Fibroblast of lung (primary cell): ENCODE results near the gene CTTN. TPM values are rescaled to one million over a fixed set of nuclear protein-coding genes. Genes with fewer than 3 reads are reported as not detected.
"Not testable (repeated sequence)": the region's sequence is repeated elsewhere in the genome, so short reads cannot be mapped to it uniquely, and the experiment has no call there.

Experiments
- DNase-seq, 2 donors: peaks; one replicate each; pipeline versions ENCODE4 v3.0.0 to v3.0.0-alpha.2; 2010; ENCODE audit warnings: low read depth in 2 of 2
- H2AFZ ChIP-seq: 2 replicates; pipeline ENCODE4 v1.5.1; 2012; ENCODE audit warnings: low read length, control low read depth, inconsistent platforms
- H3K27ac ChIP-seq: 2 replicates; pipeline ENCODE4 v1.5.1; 2011; ENCODE audit warnings: low read length, control low read depth; ENCODE audit not compliant: insufficient read depth
- H3K27me3 ChIP-seq: 2 replicates; pipeline ENCODE4 v1.5.1; 2011; ENCODE audit warnings: mild to moderate bottlenecking, low read length; ENCODE audit not compliant: control insufficient read depth, insufficient read depth
- H3K36me3 ChIP-seq: 2 replicates; pipeline ENCODE4 v1.5.1; 2011; ENCODE audit warnings: low read length; ENCODE audit not compliant: control insufficient read depth, insufficient read depth
- H3K4me1 ChIP-seq: 2 replicates; pipeline ENCODE4 v1.5.1; 2011; ENCODE audit warnings: low read length; ENCODE audit not compliant: control insufficient read depth, insufficient read depth; ENCODE audit errors: extremely low read depth
- H3K4me2 ChIP-seq: 2 replicates; pipeline ENCODE4 v1.5.1; 2011; ENCODE audit warnings: low read length, control low read depth; ENCODE audit not compliant: insufficient read depth; ENCODE audit errors: extremely low read depth
- H3K4me3 ChIP-seq, 4 experiments: fragments of 200-600 bp in 1 of 4; sonication (generic) in 1 of 4; replicated peaks in 1 of 4; 2 replicates each; pipeline ENCODE4 v1.5.1; 2011 to 2016; ENCODE audit warnings: low read length in 4 of 4, low read depth in 3 of 4, mild to moderate bottlenecking in 3 of 4, control low read depth in 2 of 4, inconsistent platforms in 1 of 4, mixed read lengths in 1 of 4; ENCODE audit not compliant: insufficient read depth in 1 of 4; ENCODE audit errors: control extremely low read depth in 1 of 4
- H3K79me2 ChIP-seq: 2 replicates; pipeline ENCODE4 v1.5.1; 2012; ENCODE audit warnings: mild to moderate bottlenecking, low read length, inconsistent platforms; ENCODE audit not compliant: control insufficient read depth, insufficient read depth
- H3K9ac ChIP-seq: 2 replicates; pipeline ENCODE4 v1.5.1; 2011; ENCODE audit warnings: mild to moderate bottlenecking, low read length, control low read depth; ENCODE audit not compliant: insufficient read depth
- H3K9me3 ChIP-seq: 2 replicates; pipeline ENCODE4 v1.5.1; 2012; ENCODE audit warnings: low read depth, low read length; ENCODE audit not compliant: control insufficient read depth, insufficient read depth
- H4K20me1 ChIP-seq: 2 replicates; pipeline ENCODE4 v1.5.1; 2011; ENCODE audit warnings: low read length; ENCODE audit not compliant: control insufficient read depth, insufficient read depth; ENCODE audit errors: extremely low read depth
- EZH2 ChIP-seq: IDR thresholded peaks from 2 replicates; pipeline ENCODE4 v1.5.1; 2012; ENCODE audit warnings: low read length, control low read depth, mild to moderate bottlenecking; ENCODE audit errors: missing control alignments
- polyA plus RNA-seq, 2 donors: library from polyadenylated mRNA; depleted of rRNA in 1 of 2; stranded (reverse) in 1 of 2; unstranded in 1 of 2; fragments of >200 nt; gene quantifications; 2 replicates each; pipeline ENCODE4 v1.2.1, GENCODE V29; 2011 to 2012; ENCODE audit warnings: missing spikeins in 1 of 2
- total RNA-seq: library from RNA; depleted of rRNA; stranded (reverse); fragments of >200 nt; gene quantifications from 2 replicates; pipeline ENCODE4 v1.2.1, GENCODE V29; 2014
- TF ChIP-seq, protein P1 (sequence below), 2 donors: IDR thresholded peaks in 1 of 2; conservative IDR thresholded peaks in 1 of 2; 1 replicate in 1 of 2; 2 replicates in 1 of 2; pipeline ENCODE4 v1.5.1; 2011 to 2012; ENCODE audit warnings: low read length in 2 of 2, control low read depth in 1 of 2, inconsistent platforms in 1 of 2, low read depth in 1 of 2, mild to moderate bottlenecking in 1 of 2

CTTN gene
- total and polyA plus RNA-seq, 2 donors (not counting 1 experiment from before 2014, with no cell fraction given), result 198 to 428 TPM

- no peak for TF ChIP-seq EZH2
- TF ChIP-seq, protein P1, sequence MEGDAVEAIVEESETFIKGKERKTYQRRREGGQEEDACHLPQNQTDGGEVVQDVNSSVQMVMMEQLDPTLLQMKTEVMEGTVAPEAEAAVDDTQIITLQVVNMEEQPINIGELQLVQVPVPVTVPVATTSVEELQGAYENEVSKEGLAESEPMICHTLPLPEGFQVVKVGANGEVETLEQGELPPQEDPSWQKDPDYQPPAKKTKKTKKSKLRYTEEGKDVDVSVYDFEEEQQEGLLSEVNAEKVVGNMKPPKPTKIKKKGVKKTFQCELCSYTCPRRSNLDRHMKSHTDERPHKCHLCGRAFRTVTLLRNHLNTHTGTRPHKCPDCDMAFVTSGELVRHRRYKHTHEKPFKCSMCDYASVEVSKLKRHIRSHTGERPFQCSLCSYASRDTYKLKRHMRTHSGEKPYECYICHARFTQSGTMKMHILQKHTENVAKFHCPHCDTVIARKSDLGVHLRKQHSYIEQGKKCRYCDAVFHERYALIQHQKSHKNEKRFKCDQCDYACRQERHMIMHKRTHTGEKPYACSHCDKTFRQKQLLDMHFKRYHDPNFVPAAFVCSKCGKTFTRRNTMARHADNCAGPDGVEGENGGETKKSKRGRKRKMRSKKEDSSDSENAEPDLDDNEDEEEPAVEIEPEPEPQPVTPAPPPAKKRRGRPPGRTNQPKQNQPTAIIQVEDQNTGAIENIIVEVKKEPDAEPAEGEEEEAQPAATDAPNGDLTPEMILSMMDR (conservative IDR thresholded peaks at IDR 0.05 in 1 of 2, IDR thresholded peaks at IDR 0.05 in 1 of 2; ENCODE audit: low read depth in 1 of 2, low read length in 2 of 2), result no peak
- Histone ChIP-seq H3K9ac (no peak overlapping the region), H3K4me2 (no peak overlapping the region), H4K20me1 (no peaks in the 10 kb centered on the region), H3K9me3 (no peaks in the 10 kb centered on the region), H3K4me1 (peaks cover 8% of the 10 kb centered on the region), H2AFZ (no peak overlapping the region), H3K79me2 (peaks cover 2% of the 10 kb centered on the region), H3K4me3 (no peak overlapping the region), H3K27ac (no peak overlapping the region), H3K27me3 (no peaks in the 10 kb centered on the region), H3K36me3 (peaks cover 4% of the 10 kb centered on the region)
- DNase-seq, result no peak
These were observed 13.7 kb upstream of the CTTN start for GRCh38 chr11:70384566-70385152.

- Histone ChIP-seq H3K79me2 (peaks cover 2% of the 10 kb centered on the region), H4K20me1 (no peaks in the 10 kb centered on the region), H3K27ac (no peak overlapping the region), H3K9me3 (no peaks in the 10 kb centered on the region), H3K9ac (no peak overlapping the region), H3K36me3 (peaks cover 4% of the 10 kb centered on the region), H3K4me2 (no peak overlapping the region), H3K4me3 (no peak overlapping the region), H2AFZ (no peak overlapping the region), H3K4me1 (no peaks in the 10 kb centered on the region), H3K27me3 (no peaks in the 10 kb centered on the region)
- DNase-seq, result no peak
- TF ChIP-seq, protein P1 (conservative IDR thresholded peaks at IDR 0.05 in 1 of 2, IDR thresholded peaks at IDR 0.05 in 1 of 2; ENCODE audit: low read depth in 1 of 2, low read length in 2 of 2), result no peak
These were observed 10.8 kb upstream of the CTTN start for GRCh38 chr11:70387564-70387963.

- Histone ChIP-seq H3K36me3 (peaks cover 4% of the 10 kb centered on the region), H3K27ac (no peak overlapping the region), H3K4me1 (no peaks in the 10 kb centered on the region), H4K20me1 (no peaks in the 10 kb centered on the region), H3K4me2 (no peak overlapping the region), H3K27me3 (no peaks in the 10 kb centered on the region), H3K79me2 (peaks cover 5% of the 10 kb centered on the region), H3K4me3 (no peak overlapping the region), H2AFZ (no peak overlapping the region), H3K9ac (no peak overlapping the region), H3K9me3 (no peaks in the 10 kb centered on the region)
- no peak for TF ChIP-seq EZH2
- TF ChIP-seq, protein P1 (conservative IDR thresholded peaks at IDR 0.05 in 1 of 2, IDR thresholded peaks at IDR 0.05 in 1 of 2; ENCODE audit: low read depth in 1 of 2, low read length in 2 of 2), result no peak
- no peak for DNase-seq
These were observed 9.1 kb upstream of the CTTN start for GRCh38 chr11:70389201-70389600.

- not testable (repeated sequence) for H3K36me3 ChIP-seq, H3K9ac ChIP-seq, H4K20me1 ChIP-seq, H2AFZ ChIP-seq, H3K79me2 ChIP-seq, H3K4me2 ChIP-seq, H3K9me3 ChIP-seq, DNase-seq, H3K4me3 ChIP-seq, H3K27ac ChIP-seq, H3K4me1 ChIP-seq, H3K27me3 ChIP-seq
These were observed 7.4 kb upstream of the CTTN start for GRCh38 chr11:70390882-70391281.
